Activated T-cell treated with anti-CD3 and anti-CD28 coated beads, Interleukin-2, amount 50 U/mL, for 1 hour (primary cell): ENCODE measurements around the gene GPD1L.
A peak's percentile ranks its signal among the peaks of the same experiment; 100 is the strongest.
"Not testable (repeated sequence)": the region's sequence is repeated elsewhere in the genome, so short reads cannot be mapped to it uniquely, and the experiment has no call there.

ENCODE experiments used
- DNase-seq: peaks from one replicate; pipeline ENCODE4 v3.0.0-alpha.2; 2020

GPD1L gene

GRCh38 chr3:32106132-32106928 lies at the start of gene GPD1L:
TSS of gene GPD1L (plus strand) at chr3:32106620. CDS start at chr3:32106712, 92 bp downstream.
- peak; percentile 92 for DNase-seq

- not testable (repeated sequence) for DNase-seq
These were observed 48.0 kb upstream of the GPD1L start for GRCh38 chr3:32058465-32058864.

GRCh38 chr3:32062950-32063582 lies 43.4 kb upstream of the GPD1L start:
- DNase-seq = no peak

GRCh38 chr3:32066686-32067085 lies 39.7 kb upstream of the GPD1L start:
- no peak for DNase-seq

- not testable (repeated sequence) for DNase-seq
These were observed 32.2 kb upstream of the GPD1L start for GRCh38 chr3:32074194-32074593.

- no peak for DNase-seq
These were observed 29.9 kb upstream of the GPD1L start for GRCh38 chr3:32076566-32076965.

- DNase-seq = no peak
These were observed 28.9 kb upstream of the GPD1L start for GRCh38 chr3:32077260-32078084.

- DNase-seq = no peak
These were observed 28.3 kb upstream of the GPD1L start for GRCh38 chr3:32078085-32078634.

- DNase-seq = no peak
These were observed 27.6 kb upstream of the GPD1L start for GRCh38 chr3:32078864-32079263.

GRCh38 chr3:32082721-32083120 lies 23.7 kb upstream of the GPD1L start:
- no peak for DNase-seq

GRCh38 chr3:32083702-32084270 lies 22.6 kb upstream of the GPD1L start:
- DNase-seq = no peak

- DNase-seq = no peak
These were observed 21.6 kb upstream of the GPD1L start for GRCh38 chr3:32084870-32085269.

- DNase-seq = no peak
These were observed 20.0 kb upstream of the GPD1L start for GRCh38 chr3:32086464-32086863.

- no peak for DNase-seq
These were observed 16.9 kb upstream of the GPD1L start for GRCh38 chr3:32089476-32089875.

GRCh38 chr3:32093204-32093603 lies 13.2 kb upstream of the GPD1L start:
- DNase-seq = no peak

GRCh38 chr3:32095431-32095830 lies 11.0 kb upstream of the GPD1L start:
- no peak for DNase-seq

- no peak for DNase-seq
These were observed 8.7 kb upstream of the GPD1L start for GRCh38 chr3:32097768-32098167.

GRCh38 chr3:32098528-32098927 lies 7.9 kb upstream of the GPD1L start:
- no peak for DNase-seq

- no peak for DNase-seq
These were observed 6.0 kb upstream of the GPD1L start for GRCh38 chr3:32100465-32100864.

GRCh38 chr3:32102289-32102688 lies 4.1 kb upstream of the GPD1L start:
- DNase-seq = no peak

GRCh38 chr3:32104492-32104891 lies 1.9 kb upstream of the GPD1L start:
- DNase-seq = no peak

- no peak for DNase-seq
These were observed 909 bp upstream of the GPD1L start for GRCh38 chr3:32105291-32106131.
